H1 (cell line): Measurements from ENCODE around the gene HSH2D. TPM values are rescaled to one million over a fixed set of nuclear protein-coding genes. Genes with fewer than 3 reads are reported as not detected.

Experiments
- CTCF ChIA-PET: fragments of 300-600 bp; sonication (Branson Sonifier 250); formaldehyde crosslinking; loops from one replicate; lab custom pipeline; 2021; ENCODE audit not compliant: partially characterized antibody; lab: Charles Lee
- POLR2A ChIA-PET: fragments of 300-600 bp; sonication (Branson Sonifier 250); formaldehyde crosslinking; loops from one replicate; lab custom pipeline; 2021; ENCODE audit warnings: inconsistent platforms; ENCODE audit not compliant: partially characterized antibody; lab: Charles Lee
- DNase-seq, 2 experiments: peaks; one replicate each; pipeline versions ENCODE4 v3.0.0 to v3.0.0-alpha.2; 2010 to 2022; ENCODE audit warnings: low spot score in 2 of 2, low read depth in 1 of 2, mixed read lengths in 1 of 2
- FAIRE-seq: peaks from 2 replicates; lab custom pipeline; 2011; peaks lifted over from hg19 to GRCh38; lab: Jason Lieb, UNC
- H2AFZ ChIP-seq: 2 replicates; pipeline ENCODE4 v1.8.1; 2012; ENCODE audit warnings: low read length, inconsistent platforms
- H2AK5ac ChIP-seq: 2 replicates; pipeline ENCODE4 v1.6.1; 2013; ENCODE audit warnings: low read depth, low read length
- H2BK120ac ChIP-seq: replicated peaks from 2 replicates; pipeline ENCODE3; 2013; ENCODE audit warnings: low read depth, low read length, inconsistent platforms
- H2BK12ac ChIP-seq: 2 replicates; pipeline ENCODE4 v1.6.1; 2013; ENCODE audit warnings: low read depth, low read length
- H2BK15ac ChIP-seq: 2 replicates; pipeline ENCODE4 v1.6.1; 2013; ENCODE audit warnings: low read length
- H2BK20ac ChIP-seq: 2 replicates; pipeline ENCODE4 v1.6.1; 2013; ENCODE audit warnings: low read length
- H2BK5ac ChIP-seq: 2 replicates; pipeline ENCODE4 v1.6.1; 2013; ENCODE audit warnings: low read depth, low read length
- H3K14ac ChIP-seq: 2 replicates; pipeline ENCODE4 v1.6.1; 2013; ENCODE audit warnings: inconsistent platforms; ENCODE audit not compliant: insufficient read length
- H3K18ac ChIP-seq: 2 replicates; pipeline ENCODE4 v1.6.1; 2013; ENCODE audit warnings: low read length; ENCODE audit errors: extremely low read depth
- H3K23ac ChIP-seq: 2 replicates; pipeline ENCODE4 v1.6.1; 2013; ENCODE audit warnings: inconsistent platforms; ENCODE audit not compliant: insufficient read length
- H3K23me2 ChIP-seq: 2 replicates; pipeline ENCODE4 v1.6.1; 2013; ENCODE audit warnings: low read depth, low read length
- H3K27ac ChIP-seq: 2 replicates; pipeline ENCODE4 v1.6.1; 2011; ENCODE audit warnings: low read depth, low read length, inconsistent platforms
- H3K27me3 ChIP-seq, 4 experiments: replicated peaks in 1 of 4; 1 replicate in 1 of 4; 2 replicates in 3 of 4; pipeline versions ENCODE4 v1.6.1 to v1.8.1; 2011 to 2013; ENCODE audit warnings: low read length in 3 of 4, mild to moderate bottlenecking in 3 of 4, inconsistent platforms in 2 of 4, mixed read lengths in 2 of 4, moderate library complexity in 1 of 4; ENCODE audit not compliant: control insufficient read depth in 3 of 4, insufficient read depth in 3 of 4; ENCODE audit errors: extremely low read depth in 1 of 4
- H3K36me3 ChIP-seq, 4 experiments: 2 replicates each; pipeline versions ENCODE4 v1.6.1 to v1.8.1; 2011 to 2013; ENCODE audit warnings: mild to moderate bottlenecking in 4 of 4, low read length in 3 of 4, moderate library complexity in 2 of 4, control low read depth in 1 of 4, inconsistent platforms in 1 of 4; ENCODE audit not compliant: insufficient read depth in 4 of 4, control insufficient read depth in 2 of 4
- H3K4ac ChIP-seq: replicated peaks from 2 replicates; pipeline ENCODE3; 2013; ENCODE audit warnings: low read length, low read depth, mixed read lengths, inconsistent platforms; ENCODE audit not compliant: insufficient read length
- H3K4me1 ChIP-seq, 4 experiments: replicated peaks in 1 of 4; 1 replicate in 1 of 4; 2 replicates in 3 of 4; pipeline versions ENCODE4 v1.6.1 to v1.8.1; 2011 to 2013; ENCODE audit warnings: low read length in 3 of 4, inconsistent platforms in 2 of 4, mixed read lengths in 1 of 4; ENCODE audit not compliant: insufficient read depth in 4 of 4, control insufficient read depth in 3 of 4
- H3K4me2 ChIP-seq, 2 experiments: 2 replicates each; pipeline versions ENCODE4 v1.6.1 to v1.8.1; 2011 to 2013; ENCODE audit warnings: low read depth in 2 of 2, low read length in 2 of 2, control low read depth in 1 of 2, inconsistent platforms in 1 of 2, mild to moderate bottlenecking in 1 of 2; ENCODE audit not compliant: insufficient read depth in 1 of 2
- H3K4me3 ChIP-seq, 4 experiments: fragments of 200-600, 300-600 bp in 1 of 4; sonication (generic), shearing (Covaris generic), sonication (Bioruptor Twin) in 1 of 4; 2 replicates each; pipeline versions ENCODE4 v1.5.1 to v1.8.1; 2011 to 2016; ENCODE audit warnings: low read length in 4 of 4, low read depth in 3 of 4, control low read depth in 2 of 4, inconsistent platforms in 2 of 4, mild to moderate bottlenecking in 2 of 4, mixed read lengths in 1 of 4, moderate library complexity in 1 of 4; ENCODE audit not compliant: insufficient read depth in 2 of 4; ENCODE audit errors: extremely low read depth in 1 of 4
- H3K56ac ChIP-seq: replicated peaks from 2 replicates; pipeline ENCODE3; 2013; ENCODE audit warnings: low read depth, mild to moderate bottlenecking, mixed read lengths, low read length, inconsistent platforms; ENCODE audit not compliant: insufficient read length
- H3K79me1 ChIP-seq: 2 replicates; pipeline ENCODE4 v1.6.1; 2013; ENCODE audit warnings: low read depth, low read length, control low read depth
- H3K79me2 ChIP-seq, 2 experiments: 2 replicates each; pipeline versions ENCODE4 v1.6.1 to v1.8.1; 2012 to 2013; ENCODE audit warnings: low read length in 2 of 2, mild to moderate bottlenecking in 2 of 2, inconsistent platforms in 1 of 2; ENCODE audit not compliant: insufficient read depth in 2 of 2, control insufficient read depth in 1 of 2
- H3K9ac ChIP-seq, 4 experiments: replicated peaks in 1 of 4; 1 replicate in 1 of 4; 2 replicates in 3 of 4; pipeline versions ENCODE4 v1.6.1 to v1.8.1; 2011 to 2013; ENCODE audit warnings: low read depth in 3 of 4, low read length in 3 of 4, control low read depth in 2 of 4, mild to moderate bottlenecking in 2 of 4, moderate library complexity in 2 of 4, inconsistent platforms in 1 of 4; ENCODE audit errors: extremely low read depth in 1 of 4
- H3K9me3 ChIP-seq, 2 experiments: 2 replicates each; pipeline versions ENCODE4 v1.6.1 to v1.8.1; 2012 to 2013; ENCODE audit warnings: mild to moderate bottlenecking in 2 of 2, moderate library complexity in 2 of 2, control low read depth in 1 of 2, inconsistent platforms in 1 of 2, low read depth in 1 of 2, low read length in 1 of 2, mixed read lengths in 1 of 2; ENCODE audit not compliant: insufficient read depth in 2 of 2
- H4K20me1 ChIP-seq, 2 experiments: replicated peaks in 1 of 2; 2 replicates each; pipeline versions ENCODE3 to v1.8.1; 2011 to 2013; ENCODE audit warnings: inconsistent platforms in 2 of 2, low read length in 2 of 2, mild to moderate bottlenecking in 1 of 2; ENCODE audit not compliant: insufficient read depth in 2 of 2, control insufficient read depth in 1 of 2
- H4K5ac ChIP-seq: 2 replicates; pipeline ENCODE4 v1.6.1; 2013; ENCODE audit warnings: low read length, low read depth, mixed read lengths, inconsistent platforms; ENCODE audit not compliant: insufficient read length
- H4K8ac ChIP-seq: 2 replicates; pipeline ENCODE4 v1.8.0; 2013; ENCODE audit warnings: mild to moderate bottlenecking, moderate library complexity, low read length, inconsistent platforms; ENCODE audit not compliant: insufficient read depth; ENCODE audit errors: extremely low read depth
- H4K91ac ChIP-seq: replicated peaks from 2 replicates; pipeline ENCODE3; 2013; ENCODE audit warnings: low read length, mixed read lengths, inconsistent platforms; ENCODE audit not compliant: insufficient read length
- EGR1 ChIP-seq: IDR thresholded peaks from 2 replicates; pipeline ENCODE4 v1.6.1; 2011; ENCODE audit warnings: low read depth, low read length, borderline replicate concordance
- HDAC2 ChIP-seq, 2 experiments: fragments of 300-600 bp in 1 of 2; sonication (generic) in 1 of 2; IDR thresholded peaks; 2 replicates each; pipeline ENCODE4 v1.6.1; 2011 to 2012; ENCODE audit warnings: low read depth in 2 of 2, low read length in 2 of 2, mild to moderate bottlenecking in 2 of 2, moderate library complexity in 2 of 2, borderline replicate concordance in 1 of 2, inconsistent platforms in 1 of 2
- HDAC6 ChIP-seq: IDR thresholded peaks from one replicate; pipeline ENCODE4 v1.7.1; 2012; ENCODE audit warnings: low read depth, mild to moderate bottlenecking, inconsistent platforms, low read length, moderate library complexity
- KDM1A ChIP-seq: fragments of 200-600, 300-600 bp; sonication (generic); IDR thresholded peaks from 2 replicates; pipeline ENCODE4 v1.7.1; 2016; ENCODE audit warnings: mild to moderate bottlenecking, low read length, borderline replicate concordance
- RXRA ChIP-seq: IDR thresholded peaks from 2 replicates; pipeline ENCODE4 v1.6.1; 2011; ENCODE audit warnings: low read depth, mild to moderate bottlenecking, low read length, moderate library complexity; ENCODE audit not compliant: insufficient read depth
- SIX5 ChIP-seq: IDR thresholded peaks from 2 replicates; pipeline ENCODE4 v1.6.1; 2011; ENCODE audit warnings: mild to moderate bottlenecking, low read depth, low read length
- SP4 ChIP-seq: IDR thresholded peaks from 2 replicates; pipeline ENCODE4 v1.6.1; 2012; ENCODE audit warnings: low read length, inconsistent platforms
- WGBS, 2 experiments: shearing (Covaris generic) in 1 of 2; methylation state at CpG; one replicate each; pipeline versions ENCODE4 v1.1.6 to v1.1.7; 2013 to 2015; ENCODE audit warnings: low lambda C conversion rate in 2 of 2, mixed read lengths in 2 of 2, inconsistent platforms in 1 of 2, low coverage in 1 of 2, missing lambda C conversion rate in 1 of 2; ENCODE audit not compliant: insufficient replicate concordance in 2 of 2, insufficient coverage in 1 of 2, insufficient read length in 1 of 2; ENCODE audit errors: extremely low coverage in 1 of 2, missing lambda C conversion rate in 1 of 2; 5-methylcytosine and 5-hydroxymethylcytosine counted together
- polyA plus RNA-seq, 7 experiments: library from polyadenylated mRNA; depleted of rRNA in 3 of 7; stranded (reverse) in 5 of 7; unstranded in 2 of 7; fragments of >200 nt in 5 of 7; fragments of 200-250 nt in 2 of 7; gene quantifications; 1 replicate in 5 of 7; 2 replicates in 1 of 7; 4 replicates in 1 of 7; pipeline versions ENCODE4 v1.2.1 to v1.2.3, GENCODE V29; 2011 to 2013; ENCODE audit warnings: missing spikeins in 2 of 7, mixed read lengths in 2 of 7
- total RNA-seq: library from RNA; stranded (reverse); fragmentation: NEBNext Ultra II Directional; extraction: Animal tissue kit (Norgen Biotek cat#: 25700); gene quantifications from 2 replicates; pipeline ENCODE4 v1.2.1, GENCODE V29; 2021
- TF ChIP-seq, protein P1 (sequence below): IDR thresholded peaks from 2 replicates; pipeline ENCODE4 v1.6.1; 2012; ENCODE audit warnings: low read length, inconsistent platforms
- TF ChIP-seq, protein P2 (sequence below): IDR thresholded peaks from 2 replicates; pipeline ENCODE4 v1.6.1; 2011; ENCODE audit warnings: low read depth, mild to moderate bottlenecking, low read length; ENCODE audit not compliant: insufficient read depth
- TF ChIP-seq, protein P3 (sequence below): IDR thresholded peaks from 2 replicates; pipeline ENCODE4 v1.6.1; 2011; ENCODE audit warnings: low read length, improper control_type of control experiment

The HSH2D gene
- total and polyA plus RNA-seq, 2 of the 8 experiments (the other 6 are each of a cell fraction or from before 2014, with no cell fraction given) = 0.67 to 1.6 TPM

DNA sequence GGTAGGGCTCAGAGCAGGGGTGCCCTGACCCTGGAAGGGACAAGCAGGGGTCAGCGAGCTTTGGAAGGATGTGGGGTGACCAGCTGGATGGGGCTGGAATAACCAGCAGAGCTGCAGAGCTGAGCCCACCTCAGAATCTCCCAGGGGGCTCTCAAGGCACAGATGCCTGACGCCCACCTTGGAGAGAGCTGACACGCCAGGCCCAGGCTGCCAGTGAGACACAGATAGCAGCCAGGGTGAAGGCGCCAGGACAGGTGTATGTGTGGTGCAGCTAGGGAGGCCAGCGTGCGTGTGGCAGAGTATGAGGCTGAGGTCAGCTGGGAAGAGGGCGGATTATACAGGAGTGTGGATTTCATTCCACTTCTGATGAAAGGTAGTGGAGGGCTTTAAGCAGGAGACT is 63.2 kb downstream of the HSH2D start:
- no peak overlapping the region for H2AK5ac ChIP-seq
- DNase-seq = no peak
- H3K79me2 ChIP-seq = no peaks in the 10 kb centered on the region
- no peak overlapping the region for H3K9ac ChIP-seq
- no peak for FAIRE-seq
- no peaks in the 10 kb centered on the region for H3K27me3 ChIP-seq
- no peaks in the 10 kb centered on the region for H3K9me3 ChIP-seq
- H3K23ac ChIP-seq = no peak overlapping the region
- no peaks in the 10 kb centered on the region for H3K79me1 ChIP-seq
- no peak overlapping the region for H3K14ac ChIP-seq
- no peak overlapping the region for H3K4me3 ChIP-seq
- H2AFZ ChIP-seq = no peak overlapping the region
- no peak overlapping the region for H2BK12ac ChIP-seq
- H3K18ac ChIP-seq = no peak overlapping the region
- no peak overlapping the region for H3K4ac ChIP-seq
- no peak overlapping the region for H3K56ac ChIP-seq
- H3K4me1 ChIP-seq = no peaks in the 10 kb centered on the region
- ChIA-PET CTCF (interaction anchor here (1.2 to 1.4 kb wide), 2 partner anchors 39 to 176 kb away, joined by 3 to 4 read pairs; no protein-coding TSS in a partner anchor), POLR2A (interaction anchor here (0.8 to 1.2 kb wide), 2 partner anchors 17 to 21 kb away, joined by 3 read pairs; partner anchors contain the start of gene FAM32A)
- H3K4me2 ChIP-seq = no peak overlapping the region
- peaks cover 2 to 3% of the 10 kb centered on the region in 2 experiments for H4K20me1 ChIP-seq
- no peak overlapping the region for H2BK20ac ChIP-seq
- no peaks in the 10 kb centered on the region for H3K23me2 ChIP-seq
- no peak overlapping the region for H4K91ac ChIP-seq
- H2BK15ac ChIP-seq = no peak overlapping the region
- H3K36me3 ChIP-seq = peaks cover 0 to 11% (median 3%) of the 10 kb centered on the region in 4 experiments; a peak in 4 of 8 replicates
- no peak overlapping the region for H4K8ac ChIP-seq
- no peak overlapping the region for H2BK5ac ChIP-seq
- no peak overlapping the region for H4K5ac ChIP-seq
- WGBS, 2 experiments = 86% methylated on average over 7 of the region's 7 CpGs; no CpG with 5 or more reads in 1 of the 2 experiments
- H2BK120ac ChIP-seq = no peak overlapping the region
- H3K27ac ChIP-seq = no peak overlapping the region
- TF ChIP-seq HDAC6 (no peak), KDM1A (no peak), EGR1 (no peak), RXRA (no peak), SIX5 (no peak), SP4 (no peak), HDAC2 (IDR thresholded peaks at IDR 0.05; ENCODE audit: borderline replicate concordance in 1 of 2, low read depth in 2 of 2, low read length in 2 of 2) (no peak)
- TF ChIP-seq, protein P1, sequence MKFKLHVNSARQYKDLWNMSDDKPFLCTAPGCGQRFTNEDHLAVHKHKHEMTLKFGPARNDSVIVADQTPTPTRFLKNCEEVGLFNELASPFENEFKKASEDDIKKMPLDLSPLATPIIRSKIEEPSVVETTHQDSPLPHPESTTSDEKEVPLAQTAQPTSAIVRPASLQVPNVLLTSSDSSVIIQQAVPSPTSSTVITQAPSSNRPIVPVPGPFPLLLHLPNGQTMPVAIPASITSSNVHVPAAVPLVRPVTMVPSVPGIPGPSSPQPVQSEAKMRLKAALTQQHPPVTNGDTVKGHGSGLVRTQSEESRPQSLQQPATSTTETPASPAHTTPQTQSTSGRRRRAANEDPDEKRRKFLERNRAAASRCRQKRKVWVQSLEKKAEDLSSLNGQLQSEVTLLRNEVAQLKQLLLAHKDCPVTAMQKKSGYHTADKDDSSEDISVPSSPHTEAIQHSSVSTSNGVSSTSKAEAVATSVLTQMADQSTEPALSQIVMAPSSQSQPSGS = no peak
- TF ChIP-seq, protein P2, sequence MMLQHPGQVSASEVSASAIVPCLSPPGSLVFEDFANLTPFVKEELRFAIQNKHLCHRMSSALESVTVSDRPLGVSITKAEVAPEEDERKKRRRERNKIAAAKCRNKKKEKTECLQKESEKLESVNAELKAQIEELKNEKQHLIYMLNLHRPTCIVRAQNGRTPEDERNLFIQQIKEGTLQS = no peak
- TF ChIP-seq, protein P3, sequence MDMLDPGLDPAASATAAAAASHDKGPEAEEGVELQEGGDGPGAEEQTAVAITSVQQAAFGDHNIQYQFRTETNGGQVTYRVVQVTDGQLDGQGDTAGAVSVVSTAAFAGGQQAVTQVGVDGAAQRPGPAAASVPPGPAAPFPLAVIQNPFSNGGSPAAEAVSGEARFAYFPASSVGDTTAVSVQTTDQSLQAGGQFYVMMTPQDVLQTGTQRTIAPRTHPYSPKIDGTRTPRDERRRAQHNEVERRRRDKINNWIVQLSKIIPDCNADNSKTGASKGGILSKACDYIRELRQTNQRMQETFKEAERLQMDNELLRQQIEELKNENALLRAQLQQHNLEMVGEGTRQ = no peak
